Measurements from ENCODE around the gene ANKRD12. TPM values are rescaled to one million over a fixed set of nuclear protein-coding genes. Genes with fewer than 3 reads are reported as not detected.

ANKRD12 gene
- total and polyA plus RNA-seq, 10 of the 15 experiments (the other 5 are each of a cell fraction or from before 2014, with no cell fraction given): 5.9 to 45.7 (median 20.2) TPM

- TF ChIP-seq CTCF (IDR thresholded peaks at IDR 0.05 in 2 of 3, conservative IDR thresholded peaks at IDR 0.05 in 1 of 3; ENCODE audit: control insufficient read depth in 2 of 3, extremely low read depth in 1 of 3, insufficient read depth in 1 of 3, low read depth in 3 of 3, low read length in 3 of 3) (no peak), USF2 (IDR thresholded peaks at IDR 0.05; ENCODE audit: borderline replicate concordance, low read depth, low read length) (no peak), ESRRA (IDR thresholded peaks at IDR 0.05; ENCODE audit: low read length) (no peak), HSF1 (IDR thresholded peaks at IDR 0.05; ENCODE audit: low read depth, low read length) (no peak), RB1 (IDR thresholded peaks at IDR 0.05; ENCODE audit: borderline replicate concordance) (no peak), RBBP5 (conservative IDR thresholded peaks at IDR 0.05) (no peak), NRF1 (conservative IDR thresholded peaks at IDR 0.05; ENCODE audit: low read depth, low read length) (no peak)
Observed at GRCh38 chr18:9296233-9297006, 159.8 kb downstream of the ANKRD12 start (continued).

- FAIRE-seq (no peak), DNase-seq (ENCODE audit: low read depth, low spot score) (no peak), ATAC-seq (no peak)
- Histone ChIP-seq H2AFZ (ENCODE audit: control insufficient read depth, low read depth, low read length) (no peak overlapping the region), H3K79me2 (ENCODE audit: control insufficient read depth, insufficient read depth, low read length) (no peaks in the 10 kb centered on the region), H3K4me1 (ENCODE audit: control insufficient read depth, insufficient read depth, low read length) (no peaks in the 10 kb centered on the region), H4K20me1 (ENCODE audit: control insufficient read depth, insufficient read depth) (no peaks in the 10 kb centered on the region), H3K4me2 (ENCODE audit: control insufficient read depth, insufficient read depth) (no peak overlapping the region), H3K9ac (ENCODE audit: control insufficient read depth, insufficient read depth, low read length) (no peak overlapping the region), H3K9me3 (replicated peaks; ENCODE audit: control insufficient read depth, insufficient read depth, low read length) (peaks cover 5% of the 10 kb centered on the region; the same call in 2 of the 3 replicates), H3K27me3 (replicated peaks in 1 of 2; ENCODE audit: control insufficient read depth in 2 of 2, insufficient read depth in 2 of 2, low read length in 1 of 2) (no peaks in the 10 kb centered on the region), H3K36me3 (ENCODE audit: control insufficient read depth in 2 of 2, insufficient read depth in 2 of 2, low read length in 1 of 2) (no peaks in the 10 kb centered on the region), H3K27ac (ENCODE audit: control insufficient read depth, insufficient read depth) (no peak overlapping the region), H3K4me3 (no peak overlapping the region)
- intact Hi-C loops (cut with micrococcal nuclease; ENCODE audit: unreplicated experiment): no loop called here
- ChIA-PET CTCF (no interaction called here), POLR2A (no interaction called here), SMC1A (ENCODE audit: uncharacterized antibody, unreplicated experiment) (no interaction called here), RAD21 (ENCODE audit: unreplicated experiment) (no interaction called here)
- 74% methylated on average over 24 of the region's 24 CpGs for WGBS (ENCODE audit: insufficient coverage, insufficient replicate concordance, low lambda C conversion rate, missing lambda C conversion rate)
- BruUV-seq (replicated peaks): no TSS peak
- in situ Hi-C loops (cut with MboI): no loop called here
- TF ChIP-seq USF2 (IDR thresholded peaks at IDR 0.05; ENCODE audit: borderline replicate concordance, low read depth, low read length) (no peak), NR2C1 (IDR thresholded peaks at IDR 0.05) (no peak), TCF3 (IDR thresholded peaks at IDR 0.05; ENCODE audit: borderline replicate concordance, insufficient read depth, low read depth, low read length) (no peak), SMAD5 (IDR thresholded peaks at IDR 0.05; ENCODE audit: low read depth) (no peak), NFYB (IDR thresholded peaks at IDR 0.05; ENCODE audit: insufficient read depth, low read depth, low read length) (no peak), ZNF24 (IDR thresholded peaks at IDR 0.05) (no peak), TCF7 (IDR thresholded peaks at IDR 0.05; ENCODE audit: borderline replicate concordance) (no peak), ZNF207 (IDR thresholded peaks at IDR 0.05; ENCODE audit: borderline replicate concordance) (no peak)
Observed at GRCh38 chr18:9297007-9297393, 160.4 kb downstream of the ANKRD12 start.

All from GM12878 (cell line).